Activated T-cell treated with anti-CD3 and anti-CD28 coated beads, Interleukin-2, amount 50 U/mL, for 1 hour (primary cell): ENCODE measurements around the gene ATP11B.

Experiments used
- DNase-seq: peaks from one replicate; pipeline ENCODE4 v3.0.0-alpha.2; 2020

The ATP11B gene

GRCh38 chr3:182964179-182964578, 170.9 kb downstream of the ATP11B start:
- DNase-seq = no peak

GRCh38 chr3:182965861-182966366, 172.6 kb downstream of the ATP11B start:
- no peak for DNase-seq

- no peak for DNase-seq
Measured at GRCh38 chr3:182967218-182968204, 174.2 kb downstream of the ATP11B start.

- no peak for DNase-seq
Measured at GRCh38 chr3:182969277-182969676, 176.0 kb downstream of the ATP11B start.

GRCh38 chr3:182969853-182970252, 176.5 kb downstream of the ATP11B start:
- DNase-seq = no peak

- no peak for DNase-seq
Measured at GRCh38 chr3:182970811-182971418, 177.6 kb downstream of the ATP11B start.
